ENCODE data around the gene HELQ.
"Not testable (repeated sequence)": the region's sequence is repeated elsewhere in the genome, so short reads cannot be mapped to it uniquely, and the experiment has no call there.

Gene HELQ, protein sequence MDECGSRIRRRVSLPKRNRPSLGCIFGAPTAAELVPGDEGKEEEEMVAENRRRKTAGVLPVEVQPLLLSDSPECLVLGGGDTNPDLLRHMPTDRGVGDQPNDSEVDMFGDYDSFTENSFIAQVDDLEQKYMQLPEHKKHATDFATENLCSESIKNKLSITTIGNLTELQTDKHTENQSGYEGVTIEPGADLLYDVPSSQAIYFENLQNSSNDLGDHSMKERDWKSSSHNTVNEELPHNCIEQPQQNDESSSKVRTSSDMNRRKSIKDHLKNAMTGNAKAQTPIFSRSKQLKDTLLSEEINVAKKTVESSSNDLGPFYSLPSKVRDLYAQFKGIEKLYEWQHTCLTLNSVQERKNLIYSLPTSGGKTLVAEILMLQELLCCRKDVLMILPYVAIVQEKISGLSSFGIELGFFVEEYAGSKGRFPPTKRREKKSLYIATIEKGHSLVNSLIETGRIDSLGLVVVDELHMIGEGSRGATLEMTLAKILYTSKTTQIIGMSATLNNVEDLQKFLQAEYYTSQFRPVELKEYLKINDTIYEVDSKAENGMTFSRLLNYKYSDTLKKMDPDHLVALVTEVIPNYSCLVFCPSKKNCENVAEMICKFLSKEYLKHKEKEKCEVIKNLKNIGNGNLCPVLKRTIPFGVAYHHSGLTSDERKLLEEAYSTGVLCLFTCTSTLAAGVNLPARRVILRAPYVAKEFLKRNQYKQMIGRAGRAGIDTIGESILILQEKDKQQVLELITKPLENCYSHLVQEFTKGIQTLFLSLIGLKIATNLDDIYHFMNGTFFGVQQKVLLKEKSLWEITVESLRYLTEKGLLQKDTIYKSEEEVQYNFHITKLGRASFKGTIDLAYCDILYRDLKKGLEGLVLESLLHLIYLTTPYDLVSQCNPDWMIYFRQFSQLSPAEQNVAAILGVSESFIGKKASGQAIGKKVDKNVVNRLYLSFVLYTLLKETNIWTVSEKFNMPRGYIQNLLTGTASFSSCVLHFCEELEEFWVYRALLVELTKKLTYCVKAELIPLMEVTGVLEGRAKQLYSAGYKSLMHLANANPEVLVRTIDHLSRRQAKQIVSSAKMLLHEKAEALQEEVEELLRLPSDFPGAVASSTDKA

DNA sequence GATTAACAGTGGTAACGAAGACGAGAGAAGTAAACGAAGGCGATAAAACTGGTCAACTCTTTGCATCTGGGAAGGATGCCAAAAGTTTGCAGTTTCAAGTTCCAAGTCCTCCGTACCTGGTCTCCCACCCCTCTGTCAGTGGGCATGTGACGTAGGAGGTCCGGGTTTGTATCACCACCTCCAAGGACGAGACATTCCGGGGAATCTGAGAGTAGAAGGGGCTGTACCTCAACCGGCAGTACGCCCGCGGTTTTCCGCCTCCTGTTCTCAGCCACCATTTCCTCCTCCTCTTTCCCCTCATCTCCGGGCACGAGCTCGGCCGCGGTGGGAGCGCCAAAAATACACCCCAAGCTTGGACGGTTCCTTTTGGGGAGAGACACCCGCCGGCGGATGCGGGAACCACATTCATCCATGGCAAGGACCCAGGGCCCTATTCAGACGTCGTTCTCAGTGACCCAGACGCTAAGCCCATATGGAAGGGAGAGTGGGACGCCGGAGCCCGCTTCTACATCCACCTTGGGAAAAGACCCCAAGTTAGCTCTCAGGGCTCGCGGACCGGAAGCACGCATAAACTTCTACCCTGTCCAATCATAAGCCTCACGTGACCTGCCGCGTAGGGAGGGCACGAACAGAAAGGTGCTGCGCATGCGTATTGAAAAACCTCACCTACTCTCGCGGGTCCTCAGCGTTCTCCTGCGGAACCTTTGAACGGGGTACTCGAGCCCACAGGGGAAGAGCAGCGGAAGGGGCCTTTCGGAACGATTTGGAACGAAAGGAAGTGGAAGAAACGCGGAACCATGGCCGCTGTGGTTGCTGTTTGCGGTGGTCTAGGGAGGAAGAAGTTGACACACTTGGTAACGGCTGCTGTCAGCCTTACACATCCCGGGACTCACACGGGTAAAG lies at the start of gene HELQ, which contains the start of gene MRPS18C:
TSS of gene HELQ (minus strand) at position 543 of the 903 bp plus-strand sequence. CDS start at position 413, 130 bp downstream.
TSS of gene MRPS18C (plus strand) at position 778 of the 903 bp plus-strand sequence. CDS start at position 798, 20 bp downstream.
- DNase-seq: peak; percentile 96

DNA sequence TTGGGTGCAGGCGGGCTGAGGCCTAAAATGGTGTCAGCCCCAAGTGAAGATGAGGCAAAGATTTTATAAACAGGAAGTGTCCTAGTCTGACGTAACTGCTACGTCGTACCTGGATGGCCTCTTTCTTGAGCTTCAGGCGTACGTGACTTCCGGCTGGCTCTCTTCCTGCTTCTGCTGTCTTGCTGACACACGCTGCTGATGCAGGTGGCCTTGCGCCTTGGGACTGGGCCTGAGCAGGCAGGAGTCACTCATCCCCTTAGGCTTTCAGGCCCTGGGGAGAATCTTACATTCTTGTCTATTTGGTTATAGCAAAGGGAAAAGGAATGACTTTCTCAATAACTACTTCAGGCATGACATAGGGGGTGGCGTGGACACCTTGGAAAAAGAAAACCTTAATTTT lies 49.4 kb upstream of the HELQ start:
- no peak for DNase-seq

DNA sequence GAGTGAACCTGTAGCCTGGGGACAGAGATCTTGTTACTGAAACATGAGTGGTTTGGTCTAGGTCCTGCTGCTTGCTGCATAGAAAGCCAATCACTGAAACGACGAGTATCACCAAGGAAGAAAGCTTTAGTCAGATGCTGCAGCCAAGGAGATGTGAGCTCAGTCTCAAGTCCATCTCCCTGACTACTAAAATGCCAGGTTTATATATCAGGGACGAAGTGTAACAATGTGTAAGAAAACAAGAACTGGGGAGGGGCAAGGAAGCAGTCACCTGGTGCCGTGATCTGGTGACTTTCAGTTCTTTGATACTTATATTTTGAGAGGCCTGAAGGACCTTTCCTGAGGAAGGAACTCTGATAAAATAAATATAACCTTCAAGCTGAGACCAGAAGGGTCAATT lies 48.9 kb upstream of the HELQ start:
- no peak for DNase-seq

DNA sequence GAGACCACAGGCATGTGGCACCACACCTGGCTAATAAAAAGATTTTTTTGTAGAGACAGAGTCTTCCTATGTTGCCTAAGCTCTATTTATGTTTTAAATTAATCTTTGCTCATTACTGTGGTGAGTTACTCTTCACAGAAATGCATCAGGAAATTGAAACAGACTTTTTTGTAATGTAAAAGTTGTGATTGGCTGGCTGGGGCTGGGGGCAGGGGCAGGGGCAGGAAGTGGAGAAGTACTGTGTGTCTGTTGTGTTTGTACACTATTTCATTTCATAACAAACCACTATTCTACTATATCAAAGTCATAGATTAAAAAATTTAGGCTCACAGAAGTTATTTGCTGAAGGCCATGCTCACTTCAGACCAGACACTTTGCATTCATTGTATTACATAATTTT lies 48.4 kb upstream of the HELQ start:
- no peak for DNase-seq

DNA sequence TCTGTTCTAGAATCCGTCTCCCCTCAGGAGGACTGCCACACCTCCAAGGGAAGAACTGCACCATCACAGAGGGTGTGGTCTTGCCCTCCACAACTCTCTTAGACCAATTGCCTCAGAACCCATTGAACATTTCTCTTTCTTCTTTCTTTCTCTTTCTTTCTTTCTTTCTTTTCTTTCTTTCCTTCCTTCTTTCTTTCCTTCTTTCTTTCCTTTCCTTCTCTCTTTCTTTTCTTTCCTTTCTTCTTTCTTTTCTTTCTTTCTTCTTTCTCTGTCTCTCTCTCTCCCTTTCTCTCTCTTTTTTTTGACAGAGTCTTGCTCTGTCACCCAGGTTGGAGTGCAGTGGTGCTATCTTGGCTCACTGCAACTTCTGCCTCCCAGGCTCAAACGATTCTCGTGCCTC lies 46.0 kb upstream of the HELQ start:
- DNase-seq: not testable (repeated sequence)

DNA sequence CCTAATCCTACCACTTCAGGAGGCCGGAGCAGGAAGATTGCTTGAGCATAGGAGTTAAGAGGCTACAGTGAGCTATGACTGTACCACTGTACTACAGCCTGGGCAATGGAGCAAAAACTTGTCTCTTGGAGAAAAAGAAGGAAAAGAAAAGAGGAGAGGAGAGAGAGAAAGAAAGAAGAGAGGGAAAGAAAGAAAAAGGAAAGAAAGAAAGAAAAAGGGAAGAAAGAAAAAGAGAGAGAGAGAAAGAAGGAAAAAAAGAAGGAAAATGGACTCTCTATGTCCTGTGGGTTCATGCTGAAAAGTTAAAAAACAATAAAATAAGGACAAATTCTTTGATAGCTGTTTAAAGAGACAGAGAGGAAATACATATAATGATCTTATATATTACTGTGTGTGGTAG lies 42.6 kb upstream of the HELQ start:
- DNase-seq: no peak

DNA sequence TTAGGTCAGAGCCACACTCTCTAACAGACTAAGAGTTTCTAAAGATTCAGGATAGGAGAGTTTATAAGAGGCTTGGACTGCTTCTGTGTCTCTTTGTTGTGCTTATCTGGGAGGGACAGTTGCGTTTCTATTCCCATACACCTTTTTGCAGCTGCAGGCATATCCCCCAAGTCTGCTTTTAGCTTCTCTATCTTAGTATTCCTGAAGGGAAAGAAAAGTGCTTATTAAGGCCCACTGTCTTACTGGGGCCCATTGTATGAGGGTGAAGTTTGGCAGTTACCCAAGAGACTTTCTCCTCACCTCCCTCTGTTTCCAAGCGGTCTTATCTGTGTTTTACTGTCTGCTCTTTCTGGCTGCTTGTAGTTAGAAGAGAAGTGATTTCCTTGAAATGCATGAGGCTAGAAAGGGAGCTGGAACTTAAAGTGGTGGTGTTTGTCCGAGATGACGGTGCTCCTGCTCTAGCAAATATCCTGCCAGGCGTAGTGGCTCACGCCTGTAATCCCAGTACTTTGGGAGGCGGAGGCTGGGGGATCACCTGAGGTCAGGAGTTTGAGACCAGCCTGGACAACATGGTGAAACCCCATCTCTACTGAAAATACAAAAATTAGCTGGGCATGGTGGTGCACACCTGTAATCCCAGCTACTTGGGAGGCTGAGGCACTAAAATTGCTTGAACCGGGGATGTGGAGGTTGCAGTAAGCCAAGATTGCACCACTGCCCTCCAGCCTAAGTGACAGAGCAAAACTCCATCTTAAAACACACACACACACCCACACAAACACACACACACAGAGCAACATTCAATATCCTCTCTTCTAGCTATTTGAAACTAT lies 40.7 kb upstream of the HELQ start:
- not testable (repeated sequence) for DNase-seq

DNA sequence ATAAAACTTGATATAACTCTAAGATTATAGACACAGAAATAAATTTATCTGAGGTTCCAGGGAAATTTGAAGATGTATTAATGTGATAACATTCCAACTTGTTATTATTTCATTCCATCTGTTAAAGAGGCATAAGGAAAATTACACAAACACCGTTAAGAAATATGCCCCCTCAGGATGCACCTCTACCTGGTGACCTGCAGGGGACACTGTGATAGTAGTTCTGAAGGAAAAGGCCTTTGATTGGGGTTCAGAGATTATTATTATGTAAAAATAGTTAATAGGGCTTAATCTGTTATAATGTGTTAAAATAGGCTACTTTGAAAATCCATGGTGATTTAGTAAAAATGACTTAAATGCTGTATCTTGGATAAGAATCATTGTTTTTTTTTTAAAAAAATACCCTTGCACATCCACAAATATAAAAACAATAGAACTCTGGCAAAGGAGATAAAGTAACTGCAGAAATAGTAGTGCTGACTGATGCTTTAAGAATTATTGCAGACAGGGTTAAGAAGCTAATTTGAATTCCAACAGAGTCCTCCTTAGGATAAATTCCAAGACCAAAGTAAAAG lies 35.3 kb upstream of the HELQ start:
- DNase-seq: no peak

DNA sequence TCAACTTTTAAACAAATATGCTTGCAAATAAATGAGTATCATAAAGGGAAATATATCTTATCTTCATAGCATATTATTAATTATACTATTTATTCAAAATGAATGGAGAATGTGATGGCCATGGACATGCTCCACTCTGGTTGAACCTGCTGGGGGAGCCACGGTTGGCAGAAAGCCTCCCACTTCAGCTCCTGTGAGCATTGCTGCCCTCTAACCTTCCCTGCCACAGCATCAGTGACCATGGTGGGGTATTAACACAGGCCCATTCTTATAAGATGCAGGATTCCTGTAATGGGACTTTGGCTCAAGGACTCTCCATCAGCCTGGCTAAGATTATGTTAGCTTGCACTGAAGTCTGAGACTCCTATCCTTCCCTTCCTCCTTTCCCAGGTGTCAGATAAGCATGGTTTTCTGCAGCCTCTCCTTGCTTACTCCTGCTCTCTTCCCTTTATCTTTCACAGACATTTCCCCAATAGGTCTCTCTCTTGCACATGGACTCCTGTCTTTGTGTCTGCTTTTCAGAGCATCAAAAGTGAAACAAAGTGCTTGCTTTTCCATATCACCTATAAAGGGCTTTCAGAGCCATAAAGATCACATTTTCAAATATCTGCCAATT lies 34.2 kb upstream of the HELQ start:
- DNase-seq: no peak

DNA sequence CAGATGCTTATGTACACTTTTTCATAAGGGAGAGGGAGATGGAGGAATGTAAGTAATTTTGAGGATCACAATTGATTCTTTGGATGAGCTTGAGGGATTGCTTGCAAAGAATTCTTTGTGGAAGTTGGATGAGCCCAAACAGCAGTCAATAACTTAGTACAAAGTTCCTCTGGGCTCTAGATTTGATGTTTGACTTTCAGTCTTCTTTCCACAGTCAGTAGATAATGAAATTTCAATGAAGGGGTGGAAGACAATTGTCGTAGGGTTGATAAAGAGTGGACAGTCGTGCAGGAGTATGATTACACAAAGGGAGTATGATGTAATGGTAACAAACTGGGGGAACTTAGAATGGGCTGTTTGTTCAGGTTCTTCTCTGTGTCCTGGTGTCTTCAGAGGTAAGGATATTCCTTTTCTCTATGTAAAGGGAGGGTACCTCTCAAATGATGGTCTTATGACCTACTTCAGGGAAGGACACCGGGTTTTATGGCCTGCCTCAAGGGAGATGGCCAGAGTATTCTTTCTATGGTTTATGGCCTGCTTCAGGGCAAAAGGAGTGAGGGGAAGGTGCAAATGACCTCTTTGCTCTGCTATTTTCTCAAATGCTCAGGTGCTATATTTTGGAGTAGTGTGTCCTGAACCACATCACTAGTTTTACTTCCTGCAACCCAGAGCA lies 31.0 kb upstream of the HELQ start:
- DNase-seq: no peak

DNA sequence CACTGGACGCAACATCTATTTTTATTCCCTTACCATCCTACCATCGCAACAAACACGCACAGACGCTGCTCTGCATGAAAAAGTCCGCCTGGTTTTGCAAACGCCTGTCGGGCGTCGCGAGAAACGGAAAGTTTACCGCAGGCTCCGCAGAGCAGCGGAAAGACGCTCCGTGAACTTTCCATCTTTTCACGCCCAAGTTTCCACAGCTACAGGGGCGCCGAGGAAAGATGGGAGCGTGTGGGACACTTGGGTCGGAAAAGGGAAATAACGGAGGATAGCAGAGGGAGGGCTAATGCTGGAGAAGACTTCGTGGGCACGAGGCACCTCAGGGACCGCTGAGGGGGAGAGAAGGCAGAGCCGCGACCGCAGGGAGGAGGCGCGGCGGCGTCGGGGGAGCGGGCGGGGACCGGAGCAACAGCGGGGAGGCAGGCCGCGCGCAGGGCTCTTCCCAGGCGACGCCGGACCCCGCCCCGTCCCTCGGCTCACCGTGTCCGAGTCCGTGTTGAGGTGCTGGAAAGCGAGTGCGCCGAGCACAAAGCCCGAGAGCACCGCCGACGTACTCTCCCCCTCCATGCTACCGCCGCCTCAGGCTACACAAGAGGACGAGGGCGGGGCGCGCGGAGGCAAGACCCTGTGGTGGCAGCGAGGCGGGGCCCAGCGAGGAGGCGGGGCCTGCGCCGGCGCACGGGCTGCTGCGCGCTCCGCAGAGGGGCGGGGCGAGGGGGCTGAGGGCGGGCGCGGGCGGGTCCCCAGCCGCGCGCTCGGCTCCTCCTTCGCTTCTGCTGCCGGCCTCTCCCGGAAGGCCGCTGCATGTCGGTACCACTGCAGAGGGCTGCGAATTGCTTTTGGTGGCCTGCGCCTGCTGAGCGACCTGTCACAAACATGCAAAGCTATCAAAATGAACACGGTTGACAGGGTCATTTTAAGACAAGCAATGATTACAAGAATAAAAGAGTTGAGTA lies 29.2 kb upstream of the HELQ start, which contains the start of gene ABRAXAS1:
TSS of gene ABRAXAS1 (minus strand) at position 601 of the 962 bp plus-strand sequence. CDS start at position 573, 28 bp downstream.
- peak; percentile 93 for DNase-seq

DNA sequence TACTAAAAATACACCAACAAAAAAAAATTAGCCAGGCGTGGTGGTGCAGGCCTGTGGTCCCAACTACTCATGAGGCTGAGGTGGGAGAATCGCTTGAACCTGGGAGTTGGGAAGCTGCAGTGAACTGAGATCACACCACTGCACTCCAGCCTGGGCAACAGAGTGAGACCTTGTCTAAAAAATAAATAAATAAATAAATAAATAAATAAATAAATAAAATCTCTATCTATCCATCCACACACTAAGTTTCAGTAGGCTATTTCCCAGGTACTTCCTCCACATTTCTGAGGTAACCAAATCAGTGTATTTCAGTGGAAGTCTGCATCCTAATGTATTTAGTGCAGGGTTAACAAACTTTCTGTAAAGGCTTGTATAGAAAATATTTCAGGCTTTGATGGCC lies 18.3 kb upstream of the HELQ start:
- DNase-seq: no peak

DNA sequence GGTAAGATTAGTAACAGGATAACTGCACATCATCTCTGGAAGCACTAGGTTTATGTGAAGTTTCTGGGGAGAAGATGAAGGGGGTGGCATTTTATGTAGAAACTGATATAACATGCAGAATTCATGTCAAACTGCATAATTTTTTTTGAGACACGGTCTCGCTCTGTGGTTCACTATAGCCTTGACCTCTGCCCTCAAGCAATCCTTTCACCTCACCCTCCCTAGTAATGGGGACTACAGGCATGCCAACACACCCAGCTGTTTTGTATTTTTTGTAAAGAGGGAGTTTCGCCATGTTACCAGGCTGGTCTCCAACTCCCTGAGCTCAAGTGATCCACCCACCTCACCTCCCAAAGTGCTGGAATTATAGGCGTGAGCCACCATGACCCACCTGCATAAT lies 17.8 kb upstream of the HELQ start:
- DNase-seq: no peak

DNA sequence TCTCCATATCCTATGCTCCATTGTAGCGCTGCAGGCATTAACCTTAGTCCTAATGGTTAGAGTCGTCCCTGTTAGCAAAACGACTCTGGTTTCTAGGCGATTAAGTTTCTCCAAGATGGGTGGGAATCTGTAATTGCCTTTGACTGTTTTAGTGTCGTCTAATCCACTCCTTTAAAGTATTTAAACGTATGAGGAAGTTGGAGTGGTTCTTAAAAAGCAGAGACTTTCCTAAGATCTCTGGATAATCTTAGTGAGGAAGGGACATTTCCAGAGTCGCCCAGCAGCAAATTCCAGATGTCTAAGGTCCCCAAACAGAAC lies 520 bp upstream of the HELQ start:
- DNase-seq: no peak

DNA sequence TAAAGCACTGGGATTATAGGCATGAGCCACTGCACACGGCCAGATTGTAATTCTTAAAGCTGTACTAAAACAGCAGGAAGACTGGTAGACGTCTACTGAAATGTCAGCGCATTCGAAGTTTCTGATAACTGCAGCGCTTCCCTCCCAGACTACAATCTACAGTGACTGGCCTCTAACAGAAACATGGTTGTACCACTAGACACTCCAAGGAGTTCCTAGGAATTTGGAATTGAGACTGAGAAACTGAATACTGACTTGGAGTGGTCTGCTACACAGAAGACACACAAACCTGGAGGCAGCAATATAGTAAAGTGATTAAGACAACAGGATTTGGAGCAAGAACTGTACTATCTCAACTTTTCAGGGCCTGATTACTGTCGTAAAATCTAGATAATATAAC lies 937 bp downstream of the HELQ start:
- DNase-seq: no peak

DNA sequence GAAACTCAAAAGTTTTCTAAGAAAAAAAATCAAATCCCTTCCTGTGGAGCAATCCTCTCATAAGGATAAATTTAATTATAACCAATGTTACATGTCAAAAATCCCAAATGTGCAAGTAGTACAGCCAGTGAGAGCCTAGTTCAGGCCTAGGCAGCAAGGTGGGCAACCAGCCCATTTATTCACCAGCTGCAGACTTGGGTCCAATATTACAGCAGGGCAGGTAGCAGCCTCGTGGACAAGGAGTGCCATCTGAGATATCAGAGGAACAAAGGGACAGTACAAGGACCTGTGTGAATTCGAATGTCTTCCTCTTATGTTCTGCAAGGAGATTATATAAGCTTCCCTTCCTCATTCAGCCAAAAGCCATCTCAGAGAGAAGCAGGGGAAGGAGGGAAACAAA lies 6.6 kb downstream of the HELQ start:
- no peak for DNase-seq

DNA sequence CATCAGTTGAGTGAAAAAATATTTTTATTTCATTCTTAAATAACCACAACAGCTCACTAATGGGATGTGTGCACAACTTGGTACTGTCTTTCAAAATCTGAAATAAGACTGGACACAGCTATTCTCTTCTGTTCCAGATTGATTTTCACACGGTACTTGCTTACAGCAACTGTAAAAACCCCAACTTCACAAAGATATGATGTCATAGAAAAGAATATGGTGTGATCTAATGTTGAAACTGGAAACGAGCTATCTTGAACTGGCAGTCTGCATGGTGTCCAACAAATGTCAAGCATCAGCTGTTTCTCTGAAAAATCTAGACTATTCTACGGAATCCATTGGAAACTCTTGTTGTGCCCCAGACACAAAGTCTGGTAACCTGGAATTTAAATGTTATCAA lies 14.7 kb downstream of the HELQ start:
- no peak for DNase-seq

DNA sequence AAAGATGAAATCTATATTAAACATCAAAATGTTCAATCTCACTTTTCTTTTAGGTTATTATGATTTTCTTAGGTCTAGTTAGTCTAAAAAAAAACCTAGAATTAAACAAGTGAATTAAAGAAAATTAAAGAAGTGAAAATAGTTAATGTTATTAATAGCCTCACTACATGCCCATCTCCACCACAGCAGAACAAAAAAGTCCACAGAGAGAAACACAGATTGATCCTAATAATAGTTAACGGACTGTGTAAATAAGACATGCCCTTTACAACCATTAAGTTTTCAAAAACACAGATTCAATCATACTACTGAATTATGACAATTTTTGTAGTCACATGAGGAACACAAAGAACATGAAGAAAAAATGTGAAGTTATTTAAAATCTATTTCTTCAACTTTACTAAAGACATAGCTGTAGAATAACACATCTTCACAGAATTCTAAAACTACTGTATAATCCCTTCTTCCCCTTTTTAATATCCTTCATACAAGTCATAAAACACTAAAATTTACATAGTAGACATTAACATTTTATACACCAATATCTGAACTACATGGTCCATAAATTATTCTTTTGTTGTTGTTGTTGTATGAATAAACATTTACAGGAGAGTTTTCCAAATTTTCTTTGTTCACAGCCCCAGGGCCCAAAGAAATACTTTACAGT lies 15.3 kb downstream of the HELQ start:
- no peak for DNase-seq

Data from stimulated activated naive CD4-positive, alpha-beta T cell treated with Interleukin-2 at 50 U/mL for 16 hours (primary cell).